ENCODE data around the gene CD4.
A peak's percentile ranks its signal among the peaks of the same experiment; 100 is the strongest.
"Not testable (repeated sequence)": the region's sequence is repeated elsewhere in the genome, so short reads cannot be mapped to it uniquely, and the experiment has no call there.

CD4 gene

GRCh38 chr12:6868211-6869048 is 79.1 kb downstream of the CD4 start:
- no peak for DNase-seq (ENCODE audit: low spot score)

GRCh38 chr12:6869049-6870021 is 80.0 kb downstream of the CD4 start:
- peak; percentile 89 for DNase-seq (ENCODE audit: low spot score)

- DNase-seq (ENCODE audit: low spot score): not testable (repeated sequence)
Measured at GRCh38 chr12:6870304-6870703, 81.0 kb downstream of the CD4 start.
